D341Med (cell line): ENCODE results near the gene LAGE3.

ENCODE experiments used
- DNase-seq: peaks from one replicate; pipeline ENCODE4 v3.0.0; 2012; ENCODE audit warnings: low spot score

Gene LAGE3

DNA sequence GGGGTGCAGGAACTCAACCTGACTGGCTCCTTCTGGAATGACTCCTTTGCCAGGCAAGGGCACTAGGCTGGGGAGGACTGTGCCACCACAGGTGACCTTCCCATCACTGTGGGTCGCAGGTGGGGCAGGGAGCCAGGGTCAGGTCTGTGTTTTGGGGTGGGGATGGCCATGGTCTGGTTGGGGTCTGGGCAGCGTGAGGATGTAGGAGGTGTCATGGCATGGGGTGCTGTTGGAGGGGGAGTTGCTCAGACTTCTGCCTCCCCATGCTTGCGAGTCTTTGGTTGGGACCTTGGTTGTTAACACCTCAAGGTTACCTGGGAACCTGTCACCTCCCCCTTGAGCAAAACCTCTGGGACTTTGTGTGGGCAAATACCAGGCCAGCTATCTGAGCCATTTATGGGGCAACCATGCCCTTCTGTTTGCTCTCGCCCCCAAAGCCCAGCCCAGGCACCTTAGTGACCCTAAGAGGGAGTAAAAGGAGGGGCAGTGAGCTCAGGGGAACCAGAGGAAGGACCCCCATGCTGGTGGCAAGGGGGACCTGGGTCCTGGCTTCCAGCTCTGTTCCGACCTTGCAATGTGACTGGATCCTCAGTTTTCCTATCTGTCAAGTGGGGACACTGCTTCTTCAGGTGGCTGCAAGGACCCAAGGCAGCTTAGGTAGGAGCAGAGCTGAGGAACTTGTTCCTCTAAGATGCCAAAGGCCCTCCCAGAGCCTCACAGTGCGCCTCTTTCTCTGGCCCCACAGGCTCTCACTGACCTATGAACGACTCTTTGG, 44.5 kb downstream of the LAGE3 start:
- DNase-seq: no peak

DNA sequence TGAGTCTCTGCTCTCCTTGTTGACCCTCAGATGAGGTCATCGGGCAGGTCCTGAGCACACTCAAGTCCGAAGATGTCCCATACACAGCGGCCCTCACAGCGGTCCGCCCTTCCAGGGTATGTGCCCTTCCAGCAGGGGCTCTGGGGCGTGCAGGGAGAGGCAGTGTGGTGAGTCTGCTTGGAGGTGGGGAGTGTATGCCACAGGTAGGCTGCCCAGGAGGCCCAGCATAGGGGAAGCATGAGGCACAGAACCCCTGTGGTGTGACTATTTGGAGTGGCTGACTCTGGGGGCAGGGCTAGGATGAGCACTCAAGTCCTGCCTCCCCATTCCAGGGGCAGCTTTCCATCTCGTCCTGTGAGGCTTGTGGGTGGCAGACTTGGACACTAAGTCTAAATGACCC, 45.5 kb downstream of the LAGE3 start:
- no peak for DNase-seq

DNA sequence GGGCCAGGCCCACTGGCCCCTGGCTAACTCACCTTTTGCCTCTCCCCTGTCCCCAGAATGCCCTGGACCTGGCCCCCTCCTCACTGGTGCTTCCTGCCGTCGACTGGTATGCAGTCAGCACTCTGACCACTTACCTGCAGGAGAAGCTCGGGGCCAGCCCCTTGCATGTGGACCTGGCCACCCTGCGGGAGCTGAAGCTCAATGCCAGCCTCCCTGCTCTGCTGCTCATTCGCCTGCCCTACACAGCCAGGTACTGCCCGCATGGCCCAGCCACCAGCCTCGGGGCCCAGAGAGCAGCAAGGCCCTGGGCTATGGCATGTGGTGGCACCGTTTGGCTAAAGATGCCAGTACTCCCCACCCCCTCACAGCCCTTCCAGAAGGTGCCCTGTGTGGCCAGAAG, 46.9 kb downstream of the LAGE3 start:
- DNase-seq: no peak

DNA sequence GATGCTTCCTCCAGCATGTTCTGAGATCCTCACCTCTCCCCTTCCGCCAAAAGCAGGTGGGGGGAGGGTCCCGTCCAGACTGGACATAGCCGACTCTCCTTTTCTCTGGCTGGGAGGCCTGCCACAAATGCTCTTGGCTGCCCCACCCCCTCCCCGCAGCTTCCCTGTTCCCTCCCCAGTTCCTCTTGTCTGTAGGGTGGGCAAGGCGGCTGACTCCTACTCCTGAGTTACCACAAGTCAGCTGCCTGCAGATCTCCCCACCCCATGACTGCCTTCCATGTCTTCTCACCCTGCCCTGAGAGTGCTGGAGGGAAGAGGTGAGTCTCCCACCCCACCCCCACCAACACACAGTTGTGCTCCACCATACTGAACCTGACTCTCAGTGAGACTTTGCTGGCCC, 47.7 kb downstream of the LAGE3 start:
- no peak for DNase-seq

DNA sequence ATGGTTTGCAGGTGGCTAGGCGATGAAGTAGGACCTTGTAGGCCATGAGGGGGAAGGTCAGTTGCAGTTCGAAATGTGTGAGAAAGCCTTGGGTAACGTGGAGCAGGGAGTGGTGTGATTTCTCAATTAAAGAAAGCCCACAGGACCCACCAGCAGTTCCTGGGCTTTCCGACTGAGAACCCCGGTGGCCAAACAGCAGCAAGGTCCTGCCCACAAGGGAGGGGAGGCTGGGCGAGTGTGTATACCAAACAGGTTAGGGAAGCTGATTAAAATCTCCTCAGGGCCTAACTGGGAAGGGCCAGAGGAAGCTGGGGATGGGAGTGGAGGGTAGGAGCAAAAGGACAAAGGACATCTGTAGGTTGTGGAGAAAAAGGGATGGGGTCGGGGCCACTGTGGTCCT, 48.2 kb downstream of the LAGE3 start:
- no peak for DNase-seq

DNA sequence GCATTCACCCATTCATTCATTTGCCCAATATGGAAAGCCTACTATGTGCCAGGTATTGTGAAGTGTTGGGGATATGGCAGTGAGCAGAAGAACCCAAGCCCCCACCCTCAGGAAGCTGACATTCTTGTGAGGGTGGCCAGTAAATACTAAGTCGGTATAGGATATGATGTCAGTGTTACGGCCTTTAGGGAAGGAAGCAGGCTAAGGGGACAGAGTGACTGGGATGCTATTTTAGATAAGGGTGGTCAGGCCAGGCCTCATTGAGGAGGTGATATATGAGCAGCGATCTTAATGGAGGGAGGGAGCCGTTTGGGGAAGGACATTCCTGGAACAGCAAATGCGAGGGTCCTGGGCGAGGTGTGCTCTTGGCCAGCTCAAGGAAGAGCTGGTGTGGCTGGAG, 48.6 kb downstream of the LAGE3 start:
- no peak for DNase-seq

DNA sequence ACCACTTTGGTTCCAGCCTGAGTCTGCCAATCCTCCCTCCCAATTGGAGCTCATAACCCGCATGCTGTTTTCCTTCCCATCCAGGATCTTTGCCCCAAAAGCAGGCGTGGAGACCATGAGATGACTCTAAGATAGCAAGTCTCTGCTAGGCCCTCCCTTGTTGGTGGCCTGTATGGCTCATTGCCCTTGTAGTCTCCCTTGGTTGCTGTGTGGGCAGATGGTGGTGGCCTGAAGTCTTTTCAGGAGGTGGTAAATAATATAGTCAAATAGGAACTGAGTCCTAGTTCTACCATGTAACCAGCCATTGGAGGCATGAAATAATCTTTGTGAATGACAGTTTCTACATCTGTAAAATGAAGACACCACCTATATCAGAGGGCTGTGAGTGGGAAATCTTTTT, 49.4 kb downstream of the LAGE3 start:
- DNase-seq: no peak

DNA sequence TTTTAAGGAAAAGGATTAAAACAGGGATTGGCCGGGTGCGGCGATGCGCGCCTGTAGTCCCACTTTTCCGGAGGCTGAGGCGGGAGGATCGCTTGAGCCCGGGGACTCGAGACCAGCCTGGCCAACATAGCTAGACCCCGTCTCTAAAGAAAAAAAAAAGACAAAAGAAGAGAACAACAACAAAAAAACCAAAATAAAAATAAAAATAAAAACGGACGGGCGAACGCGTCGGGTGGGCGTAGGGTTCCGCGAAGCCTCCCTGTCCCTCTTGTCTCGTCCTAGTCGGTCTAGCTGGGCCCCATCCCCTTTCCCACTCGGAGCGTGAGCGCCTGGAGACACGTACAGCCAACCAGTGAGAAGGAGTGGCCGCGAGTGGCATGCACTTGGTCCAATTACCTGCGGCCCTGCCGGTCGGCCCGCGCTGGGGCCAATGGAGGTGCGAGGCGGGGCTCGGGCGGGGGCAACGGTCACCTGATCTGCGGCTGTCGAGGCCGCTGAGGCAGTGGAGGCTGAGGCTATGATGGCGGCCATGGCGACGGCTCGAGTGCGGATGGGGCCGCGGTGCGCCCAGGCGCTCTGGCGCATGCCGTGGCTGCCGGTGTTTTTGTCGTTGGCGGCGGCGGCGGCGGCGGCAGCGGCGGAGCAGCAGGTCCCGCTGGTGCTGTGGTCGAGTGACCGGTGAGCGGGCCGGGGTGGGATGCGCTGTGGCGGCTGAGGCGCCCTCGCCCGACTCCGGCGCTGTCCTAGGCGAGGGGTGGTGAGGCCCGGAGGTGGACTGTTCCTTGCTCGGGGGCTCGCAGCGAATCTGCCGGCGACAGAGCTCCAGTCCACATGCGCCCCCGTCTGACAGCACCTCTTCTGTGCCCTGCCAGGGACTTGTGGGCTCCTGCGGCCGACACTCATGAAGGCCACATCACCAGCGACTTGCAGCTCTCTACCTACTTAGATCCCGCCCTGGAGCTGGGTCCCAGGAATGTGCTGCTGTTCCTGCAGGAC, 50.6 kb downstream of the LAGE3 start, which contains the start of gene ATP6AP1:
TSS of gene ATP6AP1 (plus strand) at position 502 of the 996 bp plus-strand sequence. CDS start at position 518, 16 bp downstream.
- DNase-seq: peak; percentile 93
